Breast epithelium (tissue), 3 donors: ENCODE data around the gene FKTN.

Experiments used
- POLR2A ChIP-seq: fragments of 450-650 bp; IDR thresholded peaks from one replicate; pipeline ENCODE4 v1.6.1; 2016; ENCODE audit warnings: antibody characterized with exemption, mild to moderate bottlenecking, moderate library complexity
- TF ChIP-seq, protein P1 (sequence below), 3 donors: fragments of 450-650 bp; IDR thresholded peaks; one replicate each; pipeline ENCODE4 v1.5.1; 2016 to 2017; ENCODE audit warnings: antibody characterized with exemption in 3 of 3, mild to moderate bottlenecking in 3 of 3, moderate library complexity in 3 of 3

DNA sequence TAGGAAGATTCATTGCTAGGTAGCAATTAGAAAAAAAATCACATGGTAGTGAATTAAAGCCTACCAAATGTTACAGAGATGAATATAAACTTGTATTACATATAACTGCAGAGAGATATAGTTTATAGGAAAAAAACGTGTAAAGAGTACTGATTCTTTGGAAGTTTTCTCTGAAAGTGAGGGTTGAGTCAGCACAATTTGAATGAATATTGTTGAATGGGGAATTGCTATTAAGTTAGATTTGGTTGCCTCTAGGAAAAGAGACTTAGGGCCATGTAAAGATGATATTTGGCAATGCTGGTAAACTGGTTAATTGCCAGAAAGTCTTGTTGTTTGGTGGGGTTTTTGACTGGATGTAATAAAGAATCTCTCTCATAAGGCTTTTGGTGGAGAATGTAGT lies 67.2 kb downstream of the FKTN start:
- TF ChIP-seq, protein P1, sequence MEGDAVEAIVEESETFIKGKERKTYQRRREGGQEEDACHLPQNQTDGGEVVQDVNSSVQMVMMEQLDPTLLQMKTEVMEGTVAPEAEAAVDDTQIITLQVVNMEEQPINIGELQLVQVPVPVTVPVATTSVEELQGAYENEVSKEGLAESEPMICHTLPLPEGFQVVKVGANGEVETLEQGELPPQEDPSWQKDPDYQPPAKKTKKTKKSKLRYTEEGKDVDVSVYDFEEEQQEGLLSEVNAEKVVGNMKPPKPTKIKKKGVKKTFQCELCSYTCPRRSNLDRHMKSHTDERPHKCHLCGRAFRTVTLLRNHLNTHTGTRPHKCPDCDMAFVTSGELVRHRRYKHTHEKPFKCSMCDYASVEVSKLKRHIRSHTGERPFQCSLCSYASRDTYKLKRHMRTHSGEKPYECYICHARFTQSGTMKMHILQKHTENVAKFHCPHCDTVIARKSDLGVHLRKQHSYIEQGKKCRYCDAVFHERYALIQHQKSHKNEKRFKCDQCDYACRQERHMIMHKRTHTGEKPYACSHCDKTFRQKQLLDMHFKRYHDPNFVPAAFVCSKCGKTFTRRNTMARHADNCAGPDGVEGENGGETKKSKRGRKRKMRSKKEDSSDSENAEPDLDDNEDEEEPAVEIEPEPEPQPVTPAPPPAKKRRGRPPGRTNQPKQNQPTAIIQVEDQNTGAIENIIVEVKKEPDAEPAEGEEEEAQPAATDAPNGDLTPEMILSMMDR (IDR thresholded peaks at IDR 0.05), result no peak
- no peak for TF ChIP-seq POLR2A
